Measurements from ENCODE around the gene CALN1.

DNA sequence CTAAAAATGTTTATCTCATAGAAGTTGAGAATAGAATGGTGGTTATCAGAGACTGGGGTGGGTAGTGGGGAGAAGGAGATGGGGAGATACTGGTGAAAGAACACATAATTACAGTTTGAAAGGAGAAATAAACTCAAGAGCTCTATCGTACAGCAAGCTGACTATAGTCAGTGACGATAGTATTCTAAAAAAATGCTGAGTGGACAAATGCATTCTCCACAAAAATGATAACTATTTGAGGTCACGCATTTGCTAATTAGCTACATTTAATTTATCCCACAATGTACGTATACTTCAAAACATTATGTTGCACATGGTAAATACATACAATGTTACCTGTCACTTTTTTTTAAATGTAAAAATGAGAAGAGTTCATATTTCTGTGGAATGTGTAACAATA is 507.7 kb downstream of the CALN1 start:
- TF ChIP-seq, protein P1, sequence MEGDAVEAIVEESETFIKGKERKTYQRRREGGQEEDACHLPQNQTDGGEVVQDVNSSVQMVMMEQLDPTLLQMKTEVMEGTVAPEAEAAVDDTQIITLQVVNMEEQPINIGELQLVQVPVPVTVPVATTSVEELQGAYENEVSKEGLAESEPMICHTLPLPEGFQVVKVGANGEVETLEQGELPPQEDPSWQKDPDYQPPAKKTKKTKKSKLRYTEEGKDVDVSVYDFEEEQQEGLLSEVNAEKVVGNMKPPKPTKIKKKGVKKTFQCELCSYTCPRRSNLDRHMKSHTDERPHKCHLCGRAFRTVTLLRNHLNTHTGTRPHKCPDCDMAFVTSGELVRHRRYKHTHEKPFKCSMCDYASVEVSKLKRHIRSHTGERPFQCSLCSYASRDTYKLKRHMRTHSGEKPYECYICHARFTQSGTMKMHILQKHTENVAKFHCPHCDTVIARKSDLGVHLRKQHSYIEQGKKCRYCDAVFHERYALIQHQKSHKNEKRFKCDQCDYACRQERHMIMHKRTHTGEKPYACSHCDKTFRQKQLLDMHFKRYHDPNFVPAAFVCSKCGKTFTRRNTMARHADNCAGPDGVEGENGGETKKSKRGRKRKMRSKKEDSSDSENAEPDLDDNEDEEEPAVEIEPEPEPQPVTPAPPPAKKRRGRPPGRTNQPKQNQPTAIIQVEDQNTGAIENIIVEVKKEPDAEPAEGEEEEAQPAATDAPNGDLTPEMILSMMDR (IDR thresholded peaks at IDR 0.05) = no peak
- TF ChIP-seq POLR2A (IDR thresholded peaks at IDR 0.05) (no peak), EP300 (IDR thresholded peaks at IDR 0.05) (no peak)
